HepG2 (cell line): Measurements from ENCODE around the gene PRMT5. TPM values are rescaled to one million over a fixed set of nuclear protein-coding genes. Genes with fewer than 3 reads are reported as not detected.

Source experiments
- CEBPZ ChIP-seq: IDR thresholded peaks from 2 replicates; pipeline ENCODE4 v1.6.1; 2012; ENCODE audit warnings: low read length, improper control_type of control experiment
- RARA ChIP-seq: IDR thresholded peaks from 2 replicates; pipeline ENCODE4 v1.6.1; 2016; ENCODE audit warnings: missing genetic modification reagents, missing compliant biosample characterization
- ZBTB2 ChIP-seq: sonication (generic); formaldehyde crosslinking; IDR thresholded peaks from 2 replicates; pipeline ENCODE4 v1.8.0; 2022; ENCODE audit warnings: low read depth, missing genetic modification reagents
- ZNF407 ChIP-seq: sonication (generic); formaldehyde crosslinking; IDR thresholded peaks from one replicate; pipeline ENCODE4 v1.5.1; 2020; ENCODE audit warnings: mild to moderate bottlenecking, missing genetic modification reagents; ENCODE audit errors: not compliant biosample characterization
- polyA plus RNA-seq, 8 experiments: library from polyadenylated mRNA; depleted of rRNA in 3 of 8; stranded (reverse) in 7 of 8; unstranded in 1 of 8; fragments of >200 nt; fragmentation: Illumina TruSeq in 4 of 8; extraction: Trizol in 4 of 8; gene quantifications; 2 replicates each; pipeline versions ENCODE4 v1.2.1 to v1.2.3, GENCODE V29; 2011 to 2016; ENCODE audit warnings: low read depth in 4 of 8, missing spikeins in 1 of 8, mixed read lengths in 1 of 8; ENCODE audit not compliant: insufficient read depth in 1 of 8
- total RNA-seq, 5 experiments: library from RNA; depleted of rRNA; stranded (reverse); fragments of >200 nt; fragmentation: Illumina TruSeq; extraction: Trizol; gene quantifications; 2 replicates each; pipeline ENCODE4 v1.2.3, GENCODE V29; 2016; ENCODE audit warnings: low read depth in 1 of 5

The PRMT5 gene
- total and polyA plus RNA-seq, 2 of the 13 experiments (the other 11 are each of a cell fraction or from before 2014, with no cell fraction given) = 210 to 354 TPM

GRCh38 chr14:22910916-22911315 is 18.3 kb downstream of the PRMT5 start (continued):
- TF ChIP-seq ZNF407 (CRISPR knock-in tag) = no peak
- TF ChIP-seq RARA (CRISPR knock-in tag) = no peak
- no peak for TF ChIP-seq CEBPZ
- TF ChIP-seq ZBTB2 = no peak
